Brain microvascular endothelial cell (primary cell): ENCODE data around the gene BCAS4.

ENCODE experiments used
- DNase-seq: peaks from one replicate; pipeline ENCODE4 v3.0.0-alpha.2; 2020
- H3K27ac ChIP-seq: fragments of 250-450 bp; sonication (Bioruptor Pico); 2 replicates; pipeline ENCODE4 v1.5.1; 2020; ENCODE audit warnings: mild to moderate bottlenecking, moderate library complexity
- H3K27me3 ChIP-seq: fragments of 250-450 bp; sonication (Bioruptor Pico); replicated peaks from 2 replicates; pipeline ENCODE4 v1.5.1; 2020; ENCODE audit warnings: mild to moderate bottlenecking
- H3K36me3 ChIP-seq: fragments of 250-450 bp; sonication (Bioruptor Pico); replicated peaks from 2 replicates; pipeline ENCODE4 v1.5.1; 2020; ENCODE audit warnings: mild to moderate bottlenecking
- H3K4me3 ChIP-seq: 2 replicates; pipeline ENCODE4 v1.5.1; 2011; ENCODE audit warnings: low read depth, mild to moderate bottlenecking, control low read depth, low read length, moderate library complexity
- CTCF ChIP-seq: IDR thresholded peaks from 2 replicates; pipeline ENCODE4 v1.5.1; 2011; ENCODE audit warnings: low read depth, mild to moderate bottlenecking, moderate library complexity, low read length, control low read depth, inconsistent platforms; ENCODE audit errors: missing control alignments
- in situ Hi-C: cut with HindIII; loops from 2 replicates; pipeline ENCODE4 v1.10.0; 2017; ENCODE audit warnings: low sequenced_read_pairs, low pct_ligation_motif_present

BCAS4 gene

GRCh38 chr20:50885781-50886180 lies 90.9 kb downstream of the BCAS4 start:
- H3K27ac ChIP-seq, result no peak overlapping the region
- no peak for DNase-seq
- no peak for TF ChIP-seq CTCF
- in situ Hi-C loops, result no loop called here
- peaks cover 13% of the 10 kb centered on the region for H3K36me3 ChIP-seq
- no peaks in the 10 kb centered on the region for H3K27me3 ChIP-seq
- no peak overlapping the region for H3K4me3 ChIP-seq

GRCh38 chr20:50886184-50886790 lies 91.4 kb downstream of the BCAS4 start:
- no peak for DNase-seq
- Histone ChIP-seq H3K27me3 (no peaks in the 10 kb centered on the region), H3K36me3 (peaks cover 18% of the 10 kb centered on the region), H3K4me3 (no peak overlapping the region), H3K27ac (no peak overlapping the region)
- TF ChIP-seq CTCF, result no peak
- in situ Hi-C loops, result no loop called here

- DNase-seq, result no peak
- Histone ChIP-seq H3K27ac (no peak overlapping the region), H3K4me3 (no peak overlapping the region), H3K27me3 (no peaks in the 10 kb centered on the region), H3K36me3 (peaks cover 31% of the 10 kb centered on the region)
- in situ Hi-C loops, result no loop called here
- no peak for TF ChIP-seq CTCF
Observed at GRCh38 chr20:50887576-50887975, 92.7 kb downstream of the BCAS4 start.

GRCh38 chr20:50891138-50891537 lies 96.3 kb downstream of the BCAS4 start:
- no peak for DNase-seq
- H3K4me3 ChIP-seq, result no peak overlapping the region
- no peaks in the 10 kb centered on the region for H3K27me3 ChIP-seq
- H3K27ac ChIP-seq, result no peak overlapping the region
- no peak for TF ChIP-seq CTCF
- H3K36me3 ChIP-seq, result peaks cover 54% of the 10 kb centered on the region
- in situ Hi-C loops, result no loop called here

DNA sequence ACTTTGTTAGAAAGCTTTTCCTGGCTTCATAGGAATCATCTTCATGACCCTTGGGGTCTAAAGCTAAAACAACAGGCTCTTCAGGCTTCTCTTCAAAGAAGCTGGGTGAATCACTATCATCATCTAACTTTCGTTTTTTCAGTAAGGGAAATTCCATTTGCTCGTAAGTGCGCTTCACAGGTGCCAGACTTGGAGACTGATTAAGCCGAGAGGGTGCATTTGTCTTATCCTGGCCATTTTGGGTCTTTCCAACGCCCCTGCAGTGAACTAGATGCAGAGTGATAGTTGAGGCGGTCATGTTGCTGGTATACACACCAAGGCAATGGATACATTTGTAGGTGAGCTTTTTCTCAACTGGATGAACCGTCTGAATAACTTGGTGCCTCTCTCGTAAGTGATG lies 97.5 kb downstream of the BCAS4 start:
- no peaks in the 10 kb centered on the region for H3K27me3 ChIP-seq
- no peak overlapping the region for H3K4me3 ChIP-seq
- peaks cover 59% of the 10 kb centered on the region for H3K36me3 ChIP-seq
- no peak for DNase-seq
- TF ChIP-seq CTCF, result no peak
- no peak overlapping the region for H3K27ac ChIP-seq
- in situ Hi-C loops, result no loop called here

GRCh38 chr20:50893620-50894019 lies 98.8 kb downstream of the BCAS4 start:
- Histone ChIP-seq H3K27me3 (no peaks in the 10 kb centered on the region), H3K36me3 (peaks cover 71% of the 10 kb centered on the region), H3K4me3 (no peak overlapping the region), H3K27ac (no peak overlapping the region)
- no peak for TF ChIP-seq CTCF
- no peak for DNase-seq
- in situ Hi-C loops, result no loop called here
